OCI-LY3 (cell line): ENCODE data around the gene GRID2.

Source experiments
- H2AFZ ChIP-seq: fragments of 200-600, 300-600 bp; shearing (Covaris generic); 2 replicates; pipeline ENCODE4 v1.6.0; 2014; ENCODE audit warnings: antibody characterized with exemption, low read depth, low read length
- H3K27ac ChIP-seq: fragments of 200-600, 300-600 bp; sonication (generic); 2 replicates; pipeline ENCODE4 v1.5.1; 2014; ENCODE audit warnings: mild to moderate bottlenecking, low read length, moderate library complexity, mixed read lengths
- H3K27me3 ChIP-seq: fragments of 200-600, 300-600 bp; sonication (generic); 2 replicates; pipeline ENCODE4 v1.6.1; 2014; ENCODE audit warnings: low read depth, low read length, mixed read lengths
- H3K36me3 ChIP-seq: fragments of 200-600, 300-600 bp; sonication (generic); replicated peaks from 2 replicates; pipeline ENCODE3; 2014; ENCODE audit warnings: low read depth, low read length, mixed read lengths
- H3K4me1 ChIP-seq: fragments of 300-600, 200-600 bp; sonication (generic); 2 replicates; pipeline ENCODE4 v1.6.1; 2014; ENCODE audit warnings: low read length, mixed read lengths
- H3K4me2 ChIP-seq: fragments of 200-600, 300-600 bp; sonication (generic); 2 replicates; pipeline ENCODE4 v1.6.1; 2014; ENCODE audit warnings: low read length, mixed read lengths
- H3K4me3 ChIP-seq: fragments of 300-600, 200-600 bp; sonication (generic); 2 replicates; pipeline ENCODE4 v1.5.1; 2014; ENCODE audit warnings: antibody characterized with exemption, mild to moderate bottlenecking, low read length, moderate library complexity
- H3K79me2 ChIP-seq: fragments of 300-600, 200-600 bp; shearing (Covaris generic); 2 replicates; pipeline ENCODE4 v1.6.1; 2014; ENCODE audit warnings: mild to moderate bottlenecking, low read length, mixed read lengths
- H3K9ac ChIP-seq: fragments of 300-600, 200-600 bp; shearing (Covaris generic); 2 replicates; pipeline ENCODE4 v1.6.0; 2014; ENCODE audit warnings: mild to moderate bottlenecking, low read length, moderate library complexity
- H3K9me3 ChIP-seq: fragments of 200-600, 300-600 bp; shearing (Covaris generic); 2 replicates; pipeline ENCODE4 v1.6.1; 2014; ENCODE audit warnings: low read length, mixed read lengths; ENCODE audit not compliant: insufficient read depth
- H4K20me1 ChIP-seq: fragments of 200-600, 300-600 bp; sonication (generic); 2 replicates; pipeline ENCODE4 v1.6.1; 2016; ENCODE audit warnings: low read length, mixed read lengths; ENCODE audit not compliant: insufficient read depth
- EZH2phosphoT487 ChIP-seq: fragments of 200-600 bp; shearing (Covaris generic); IDR thresholded peaks from 2 replicates; pipeline ENCODE4 v1.6.1; 2018; ENCODE audit warnings: antibody characterized with exemption, mixed run types, low read depth
- TF ChIP-seq, protein P1 (sequence below): fragments of 200-600, 300-600 bp; sonication (generic); IDR thresholded peaks from 2 replicates; pipeline ENCODE4 v1.5.1; 2014; ENCODE audit warnings: antibody characterized with exemption, low read length, low read depth

GRID2 gene

DNA sequence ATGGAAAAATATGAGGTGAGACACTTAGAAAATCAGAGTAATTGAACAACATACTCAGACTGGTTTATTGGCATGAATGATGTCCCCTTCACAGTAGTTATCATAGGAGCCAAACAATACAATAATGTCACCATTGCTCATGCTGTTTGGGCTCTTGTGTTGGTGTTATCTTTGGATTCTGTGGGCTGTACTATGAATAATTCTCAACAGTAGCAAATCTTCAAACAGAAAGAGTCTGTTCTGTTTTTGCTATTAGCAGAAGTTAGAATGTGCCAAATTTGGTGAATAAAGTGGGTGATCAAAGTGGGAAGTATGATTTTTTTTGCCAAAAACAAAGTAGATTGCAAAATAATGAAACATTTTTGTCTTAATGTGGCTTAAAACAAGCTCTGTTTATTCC lies 58.3 kb downstream of the GRID2 start:
- no peak for TF ChIP-seq EZH2phosphoT487
- TF ChIP-seq, protein P1, sequence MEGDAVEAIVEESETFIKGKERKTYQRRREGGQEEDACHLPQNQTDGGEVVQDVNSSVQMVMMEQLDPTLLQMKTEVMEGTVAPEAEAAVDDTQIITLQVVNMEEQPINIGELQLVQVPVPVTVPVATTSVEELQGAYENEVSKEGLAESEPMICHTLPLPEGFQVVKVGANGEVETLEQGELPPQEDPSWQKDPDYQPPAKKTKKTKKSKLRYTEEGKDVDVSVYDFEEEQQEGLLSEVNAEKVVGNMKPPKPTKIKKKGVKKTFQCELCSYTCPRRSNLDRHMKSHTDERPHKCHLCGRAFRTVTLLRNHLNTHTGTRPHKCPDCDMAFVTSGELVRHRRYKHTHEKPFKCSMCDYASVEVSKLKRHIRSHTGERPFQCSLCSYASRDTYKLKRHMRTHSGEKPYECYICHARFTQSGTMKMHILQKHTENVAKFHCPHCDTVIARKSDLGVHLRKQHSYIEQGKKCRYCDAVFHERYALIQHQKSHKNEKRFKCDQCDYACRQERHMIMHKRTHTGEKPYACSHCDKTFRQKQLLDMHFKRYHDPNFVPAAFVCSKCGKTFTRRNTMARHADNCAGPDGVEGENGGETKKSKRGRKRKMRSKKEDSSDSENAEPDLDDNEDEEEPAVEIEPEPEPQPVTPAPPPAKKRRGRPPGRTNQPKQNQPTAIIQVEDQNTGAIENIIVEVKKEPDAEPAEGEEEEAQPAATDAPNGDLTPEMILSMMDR, result no peak
- H3K36me3 ChIP-seq, result no peaks in the 10 kb centered on the region
- no peaks in the 10 kb centered on the region for H3K27me3 ChIP-seq
- H4K20me1 ChIP-seq, result no peaks in the 10 kb centered on the region
- no peak overlapping the region for H3K4me3 ChIP-seq
- H3K9me3 ChIP-seq, result no peaks in the 10 kb centered on the region
- peaks cover 10% of the 10 kb centered on the region for H3K4me1 ChIP-seq
- H3K27ac ChIP-seq, result no peak overlapping the region
- 0 out of 2 replicates have a peak overlapping the region, but pooled peaks have one; percentile 2 for H3K4me2 ChIP-seq
- H3K79me2 ChIP-seq, result no peaks in the 10 kb centered on the region
- H3K9ac ChIP-seq, result no peak overlapping the region
- no peak overlapping the region for H2AFZ ChIP-seq

DNA sequence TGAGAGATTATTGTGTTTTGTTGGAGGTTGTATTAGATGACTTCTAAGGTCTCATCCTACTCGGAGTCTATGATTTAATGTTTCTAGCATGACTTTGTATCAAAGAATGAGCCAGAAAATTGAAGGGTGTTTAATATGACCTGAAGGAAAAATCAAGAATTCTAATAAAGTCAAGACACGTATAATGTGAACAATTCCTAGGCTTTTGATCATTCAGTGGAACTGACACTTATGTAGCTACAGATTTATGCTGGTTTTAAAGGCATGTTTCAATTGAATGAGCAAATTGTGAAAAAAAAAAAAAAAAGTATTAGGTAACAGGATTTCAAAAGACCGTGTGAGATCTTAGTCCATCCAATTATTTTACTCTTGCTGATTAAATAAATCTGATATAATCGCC lies 64.9 kb downstream of the GRID2 start:
- Histone ChIP-seq H2AFZ (no peak overlapping the region), H4K20me1 (no peaks in the 10 kb centered on the region), H3K4me3 (no peak overlapping the region), H3K79me2 (no peaks in the 10 kb centered on the region), H3K27me3 (no peaks in the 10 kb centered on the region), H3K36me3 (no peaks in the 10 kb centered on the region), H3K4me2 (no peak overlapping the region), H3K9me3 (no peaks in the 10 kb centered on the region), H3K4me1 (no peaks in the 10 kb centered on the region), H3K9ac (no peak overlapping the region), H3K27ac (no peak overlapping the region)
- TF ChIP-seq, protein P1, result no peak
- TF ChIP-seq EZH2phosphoT487, result no peak

DNA sequence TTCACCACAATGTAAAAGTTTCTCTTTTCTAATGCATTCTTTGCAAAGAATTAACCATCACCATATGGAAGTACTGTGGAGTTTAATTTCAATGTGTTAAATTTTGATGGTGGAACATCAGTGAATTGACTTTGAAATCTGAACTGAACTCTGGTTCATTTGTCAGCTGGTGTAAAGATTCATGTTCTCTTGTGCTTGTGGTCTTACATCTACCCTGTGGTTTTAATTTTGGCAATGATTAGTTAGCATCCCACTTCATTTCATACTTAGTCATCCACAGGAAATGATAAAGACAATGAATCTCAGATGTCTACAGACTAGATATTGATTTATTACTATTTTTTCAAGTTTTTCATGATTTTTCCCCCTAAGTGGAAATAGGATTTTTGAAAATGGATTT lies 77.8 kb downstream of the GRID2 start:
- H3K9me3 ChIP-seq, result no peaks in the 10 kb centered on the region
- H2AFZ ChIP-seq, result peak overlapping the region; percentile 30; the same call in 1 of the 2 replicates
- no peak overlapping the region for H3K9ac ChIP-seq
- H4K20me1 ChIP-seq, result no peaks in the 10 kb centered on the region
- H3K79me2 ChIP-seq, result no peaks in the 10 kb centered on the region
- H3K27ac ChIP-seq, result no peak overlapping the region
- no peaks in the 10 kb centered on the region for H3K4me1 ChIP-seq
- TF ChIP-seq EZH2phosphoT487, result no peak
- TF ChIP-seq, protein P1, result no peak
- H3K27me3 ChIP-seq, result no peaks in the 10 kb centered on the region
- H3K4me3 ChIP-seq, result no peak overlapping the region
- no peak overlapping the region for H3K4me2 ChIP-seq
- H3K36me3 ChIP-seq, result no peaks in the 10 kb centered on the region

- Histone ChIP-seq H3K27ac (no peak overlapping the region), H3K36me3 (no peaks in the 10 kb centered on the region), H3K4me2 (no peak overlapping the region), H3K4me3 (no peak overlapping the region), H3K9me3 (no peaks in the 10 kb centered on the region), H3K79me2 (no peaks in the 10 kb centered on the region), H3K4me1 (no peaks in the 10 kb centered on the region), H3K9ac (no peak overlapping the region), H4K20me1 (no peaks in the 10 kb centered on the region), H3K27me3 (no peaks in the 10 kb centered on the region), H2AFZ (no peak overlapping the region)
- TF ChIP-seq, protein P1, result no peak
- no peak for TF ChIP-seq EZH2phosphoT487
Observed at GRCh38 chr4:92382128-92382527, 78.4 kb downstream of the GRID2 start.
